Keratinocyte (primary cell): ENCODE results near the gene ERGIC1. TPM values are rescaled to one million over a fixed set of nuclear protein-coding genes. Genes with fewer than 3 reads are reported as not detected.

Experiments used
- DNase-seq: peaks from one replicate; pipeline ENCODE4 v3.0.0-alpha.2; 2011; ENCODE audit warnings: low read depth, missing footprints, low spot score
- FAIRE-seq: peaks from 2 replicates; lab custom pipeline; 2011; peaks lifted over from hg19 to GRCh38; lab: Jason Lieb, UNC
- H2AFZ ChIP-seq: 2 replicates; pipeline ENCODE4 v1.6.0; 2012; ENCODE audit warnings: low read length, control low read depth, inconsistent platforms; ENCODE audit not compliant: control insufficient read depth
- H3K27ac ChIP-seq: 2 replicates; pipeline ENCODE4 v1.5.1; 2011; ENCODE audit warnings: low read length; ENCODE audit not compliant: control insufficient read depth, insufficient read depth
- H3K27me3 ChIP-seq: 3 replicates; pipeline ENCODE4 v1.6.0; 2011; ENCODE audit warnings: low read length; ENCODE audit not compliant: control insufficient read depth, insufficient read depth; ENCODE audit errors: extremely low read depth
- H3K36me3 ChIP-seq, 2 experiments: 2 replicates in 1 of 2; 3 replicates in 1 of 2; pipeline ENCODE4 v1.5.1; 2011; ENCODE audit warnings: low read length in 2 of 2, mild to moderate bottlenecking in 1 of 2; ENCODE audit not compliant: control insufficient read depth in 2 of 2, insufficient read depth in 2 of 2; ENCODE audit errors: extremely low read depth in 1 of 2
- H3K4me1 ChIP-seq: 3 replicates; pipeline ENCODE4 v1.5.1; 2011; ENCODE audit warnings: low read length; ENCODE audit not compliant: control insufficient read depth, insufficient read depth; ENCODE audit errors: extremely low read depth
- H3K4me2 ChIP-seq: 3 replicates; pipeline ENCODE4 v1.6.0; 2011; ENCODE audit warnings: low read depth, low read length; ENCODE audit not compliant: control insufficient read depth, insufficient read depth; ENCODE audit errors: extremely low read depth
- H3K4me3 ChIP-seq, 3 experiments: fragments of 200-600 bp in 1 of 3; sonication (generic) in 1 of 3; 2 replicates in 2 of 3; 3 replicates in 1 of 3; pipeline ENCODE4 v1.5.1; 2011 to 2016; ENCODE audit warnings: low read length in 3 of 3, mild to moderate bottlenecking in 3 of 3, control low read depth in 2 of 3, inconsistent platforms in 1 of 3, low read depth in 1 of 3, mixed read lengths in 1 of 3, mixed run types in 1 of 3, moderate library complexity in 1 of 3; ENCODE audit not compliant: control insufficient read depth in 2 of 3, insufficient read depth in 2 of 3; ENCODE audit errors: extremely low read depth in 1 of 3
- H3K79me2 ChIP-seq: 2 replicates; pipeline ENCODE4 v1.6.0; 2012; ENCODE audit warnings: low read length; ENCODE audit not compliant: control insufficient read depth, insufficient read depth
- H3K9ac ChIP-seq: 3 replicates; pipeline ENCODE4 v1.6.0; 2011; ENCODE audit warnings: low read length; ENCODE audit not compliant: control insufficient read depth, insufficient read depth; ENCODE audit errors: extremely low read depth
- H3K9me1 ChIP-seq: 3 replicates; pipeline ENCODE4 v1.6.0; 2011; ENCODE audit warnings: low read length; ENCODE audit not compliant: control insufficient read depth, insufficient read depth; ENCODE audit errors: extremely low read depth
- H3K9me3 ChIP-seq: 2 replicates; pipeline ENCODE4 v1.5.1; 2012; ENCODE audit warnings: low read depth, low read length; ENCODE audit not compliant: control insufficient read depth
- H4K20me1 ChIP-seq: 3 replicates; pipeline ENCODE4 v1.6.0; 2011; ENCODE audit warnings: low read length; ENCODE audit not compliant: control insufficient read depth, insufficient read depth; ENCODE audit errors: extremely low read depth
- EZH2 ChIP-seq: IDR thresholded peaks from one replicate; pipeline ENCODE4 v1.6.1; 2012; ENCODE audit warnings: inconsistent platforms, mild to moderate bottlenecking, low read length, moderate library complexity
- dilution Hi-C: fragments of 300-500 bp; cut with MboI; formaldehyde crosslinking; loops from one replicate; pipeline ENCODE4 v1.7.0; 2020; ENCODE audit warnings: low sequenced_read_pairs; ENCODE audit not compliant: extremely low pct_ligation_motif_present
- polyA plus RNA-seq, 5 experiments: library from polyadenylated mRNA; depleted of rRNA in 3 of 5; stranded (reverse) in 3 of 5; stranded (forward) in 1 of 5; unstranded in 1 of 5; fragments of >200 nt; gene quantifications; 1 replicate in 1 of 5; 2 replicates in 3 of 5; 3 replicates in 1 of 5; pipeline versions ENCODE4 v1.2.1 to v1.2.3, GENCODE V29; 2011 to 2012; ENCODE audit warnings: missing spikeins in 2 of 5, low read depth in 1 of 5, low replicate concordance in 1 of 5
- TF ChIP-seq, protein P1 (sequence below), 3 experiments: IDR thresholded peaks in 1 of 3; conservative IDR thresholded peaks in 1 of 3; optimal IDR thresholded peaks in 1 of 3; 2 replicates in 2 of 3; 3 replicates in 1 of 3; pipeline versions ENCODE3 to v1.5.1; 2011; ENCODE audit warnings: low read length in 3 of 3, mild to moderate bottlenecking in 3 of 3, moderate library complexity in 2 of 3, control low read depth in 1 of 3, inconsistent platforms in 1 of 3; ENCODE audit not compliant: insufficient read depth in 2 of 3; ENCODE audit errors: extremely low read depth in 1 of 3

Gene ERGIC1
- polyA plus RNA-seq, 1 donor (not counting 4 experiments of a cell fraction or from before 2014, with no cell fraction given) = 93.4 TPM

- no peaks in the 10 kb centered on the region for H3K79me2 ChIP-seq
- H3K9me3 ChIP-seq = peaks cover 8% of the 10 kb centered on the region
- TF ChIP-seq, protein P1, sequence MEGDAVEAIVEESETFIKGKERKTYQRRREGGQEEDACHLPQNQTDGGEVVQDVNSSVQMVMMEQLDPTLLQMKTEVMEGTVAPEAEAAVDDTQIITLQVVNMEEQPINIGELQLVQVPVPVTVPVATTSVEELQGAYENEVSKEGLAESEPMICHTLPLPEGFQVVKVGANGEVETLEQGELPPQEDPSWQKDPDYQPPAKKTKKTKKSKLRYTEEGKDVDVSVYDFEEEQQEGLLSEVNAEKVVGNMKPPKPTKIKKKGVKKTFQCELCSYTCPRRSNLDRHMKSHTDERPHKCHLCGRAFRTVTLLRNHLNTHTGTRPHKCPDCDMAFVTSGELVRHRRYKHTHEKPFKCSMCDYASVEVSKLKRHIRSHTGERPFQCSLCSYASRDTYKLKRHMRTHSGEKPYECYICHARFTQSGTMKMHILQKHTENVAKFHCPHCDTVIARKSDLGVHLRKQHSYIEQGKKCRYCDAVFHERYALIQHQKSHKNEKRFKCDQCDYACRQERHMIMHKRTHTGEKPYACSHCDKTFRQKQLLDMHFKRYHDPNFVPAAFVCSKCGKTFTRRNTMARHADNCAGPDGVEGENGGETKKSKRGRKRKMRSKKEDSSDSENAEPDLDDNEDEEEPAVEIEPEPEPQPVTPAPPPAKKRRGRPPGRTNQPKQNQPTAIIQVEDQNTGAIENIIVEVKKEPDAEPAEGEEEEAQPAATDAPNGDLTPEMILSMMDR (optimal IDR thresholded peaks at IDR 0.05 in 1 of 3, IDR thresholded peaks at IDR 0.05 in 1 of 3, conservative IDR thresholded peaks at IDR 0.05 in 1 of 3; ENCODE audit: extremely low read depth in 1 of 3, insufficient read depth in 2 of 3, low read length in 3 of 3) = no peak
- no peak for TF ChIP-seq EZH2
- H4K20me1 ChIP-seq = no peaks in the 10 kb centered on the region
- dilution Hi-C loops = no loop called here
- H2AFZ ChIP-seq = no peak overlapping the region
- no peak overlapping the region for H3K27ac ChIP-seq
- H3K36me3 ChIP-seq = no peaks in the 10 kb centered on the region
- no peak overlapping the region for H3K4me3 ChIP-seq
- H3K9ac ChIP-seq = no peak overlapping the region
- H3K9me1 ChIP-seq = no peaks in the 10 kb centered on the region
- H3K27me3 ChIP-seq = no peaks in the 10 kb centered on the region
- H3K4me2 ChIP-seq = no peak overlapping the region
- H3K4me1 ChIP-seq = peaks cover 23% of the 10 kb centered on the region
- FAIRE-seq (no peak), DNase-seq (no peak)
These were observed 10.2 kb upstream of the ERGIC1 start for GRCh38 chr5:172823840-172824362.

DNA sequence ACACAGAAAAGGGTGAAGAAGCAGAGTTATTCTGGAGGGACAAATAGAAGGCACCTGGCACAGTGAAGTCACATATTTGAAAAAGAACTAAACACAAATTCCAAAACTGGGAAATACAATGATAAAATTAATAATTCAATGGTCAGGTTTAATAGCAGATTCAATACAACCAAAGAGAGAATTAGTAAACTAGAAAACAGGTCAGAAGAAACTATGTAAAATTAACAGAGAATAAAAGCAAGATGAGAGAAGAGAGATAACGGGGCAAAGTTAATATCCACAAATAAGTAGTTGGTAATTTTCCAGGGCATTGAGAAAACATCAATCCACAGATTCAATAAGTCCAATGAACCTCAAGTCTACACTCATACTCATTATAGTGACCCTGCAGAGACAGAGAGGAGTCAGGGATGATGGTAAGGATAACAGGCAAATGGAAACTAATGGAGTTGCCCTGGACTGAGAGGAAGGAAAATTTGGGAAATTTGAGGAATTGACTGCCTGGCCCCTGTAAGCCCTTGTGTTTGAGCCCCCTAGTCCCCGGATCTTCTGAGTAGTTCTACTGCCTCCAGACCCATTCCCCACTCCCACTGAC is 8.3 kb upstream of the ERGIC1 start:
- Histone ChIP-seq H3K27ac (no peak overlapping the region), H3K4me2 (no peak overlapping the region), H3K9ac (no peak overlapping the region), H3K4me1 (peaks cover 7% of the 10 kb centered on the region), H4K20me1 (no peaks in the 10 kb centered on the region), H3K9me1 (no peaks in the 10 kb centered on the region), H3K36me3 (no peaks in the 10 kb centered on the region), H3K27me3 (no peaks in the 10 kb centered on the region), H2AFZ (no peak overlapping the region), H3K4me3 (no peak overlapping the region), H3K79me2 (no peaks in the 10 kb centered on the region), H3K9me3 (peaks cover 8% of the 10 kb centered on the region)
- dilution Hi-C loops = no loop called here
- DNase-seq (no peak), FAIRE-seq (no peak)
- TF ChIP-seq, protein P1 (optimal IDR thresholded peaks at IDR 0.05 in 1 of 3, IDR thresholded peaks at IDR 0.05 in 1 of 3, conservative IDR thresholded peaks at IDR 0.05 in 1 of 3; ENCODE audit: extremely low read depth in 1 of 3, insufficient read depth in 2 of 3, low read length in 3 of 3) = no peak
- TF ChIP-seq EZH2 = no peak
